Colonic mucosa (tissue), 4 donors: ENCODE measurements around the gene MYO7B. TPM values are rescaled to one million over a fixed set of nuclear protein-coding genes. Genes with fewer than 3 reads are reported as not detected.

Experiments used
- DNase-seq: peaks from one replicate; pipeline ENCODE4 v3.0.0-alpha.2; 2020
- H3K27ac ChIP-seq: fragments of 200-600 bp; one replicate; pipeline ENCODE4 v1.8.0; 2021
- H3K27me3 ChIP-seq: fragments of 200-600 bp; one replicate; pipeline ENCODE4 v1.8.0; 2021
- H3K36me3 ChIP-seq: fragments of 200-600 bp; one replicate; pipeline ENCODE4 v1.8.0; 2021
- H3K4me1 ChIP-seq: fragments of 200-600 bp; one replicate; pipeline ENCODE4 v1.8.0; 2021; ENCODE audit warnings: mild to moderate bottlenecking
- H3K4me3 ChIP-seq: fragments of 200-600 bp; one replicate; pipeline ENCODE4 v1.8.0; 2021
- H3K9ac ChIP-seq, 2 donors: one replicate each; pipeline ENCODE4 v1.7.0; 2013; ENCODE audit warnings: control low read depth in 2 of 2, low read depth in 2 of 2, low read length in 2 of 2
- H3K9me3 ChIP-seq: fragments of 200-600 bp; one replicate; pipeline ENCODE4 v1.8.0; 2021
- intact Hi-C: fragments of 100-400 bp; cut with DNase I; formaldehyde crosslinking; loops from one replicate; pipeline ENCODE4 v1.14.1; 2022
- total RNA-seq, 2 donors: library from RNA; stranded (reverse); fragmentation: NEBNext Ultra II Directional in 1 of 2; extraction: Animal tissue kit (Norgen Biotek cat#: 25700) in 1 of 2; gene quantifications; one replicate each; pipeline ENCODE4 v1.2.1, GENCODE V29; 2021
- TF ChIP-seq, protein P1 (sequence below): fragments of 200-600 bp; IDR thresholded peaks from one replicate; pipeline ENCODE4 v1.8.0; 2022; ENCODE audit warnings: antibody characterized with exemption, mild to moderate bottlenecking
- donor health status: healthy.
- donor health status: DM: no; HTN: no; CAD: no.
- donor health status: DM: no; HTN: no; CAD: no.

The MYO7B gene
- total RNA-seq, 2 donors from 2014 or later: 159 to 218 TPM

DNA sequence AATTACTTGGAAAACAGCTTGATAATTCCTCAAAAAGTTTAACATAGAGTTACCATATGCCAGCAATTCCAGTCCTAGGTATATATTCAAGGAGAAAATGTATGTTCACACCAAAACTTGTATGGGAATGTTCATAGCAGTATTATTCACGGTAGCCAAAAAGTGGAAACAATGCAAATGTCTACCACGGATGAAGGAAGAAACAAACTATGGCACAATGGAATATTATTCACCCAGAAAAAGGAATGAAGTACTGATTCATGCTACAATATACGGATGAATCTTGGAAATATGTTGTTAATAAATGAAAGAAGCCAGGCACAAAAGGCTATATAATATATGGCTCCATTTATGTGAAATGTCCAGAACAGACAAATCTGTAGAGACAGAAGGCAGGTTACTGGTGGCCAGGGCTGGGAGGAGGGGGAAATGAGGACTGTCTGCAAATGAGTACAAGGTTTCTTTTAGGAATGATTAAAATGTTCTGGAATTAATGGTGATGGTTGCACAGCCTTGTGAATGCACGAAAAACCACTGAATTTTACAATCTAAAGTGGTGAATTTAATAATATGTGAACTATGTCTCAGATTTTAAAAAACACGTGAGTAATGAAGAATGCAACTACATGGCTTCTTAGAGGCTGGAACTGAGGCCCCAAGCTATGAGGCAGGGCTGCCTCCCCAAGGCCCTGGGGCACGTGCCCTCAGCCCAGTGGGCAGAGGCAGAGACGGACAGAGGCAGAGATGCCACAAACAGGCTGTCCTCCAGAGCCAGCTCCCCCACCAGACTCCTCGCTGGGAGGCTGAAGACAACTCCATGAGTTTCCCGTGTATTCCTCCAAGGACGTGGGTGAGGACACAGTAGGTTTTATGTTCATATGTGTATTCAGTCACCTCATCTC lies 134.8 kb downstream of the MYO7B start:
- H3K4me3 ChIP-seq: no peak overlapping the region
- H3K27ac ChIP-seq: no peak overlapping the region
- H3K9ac ChIP-seq: no peak overlapping the region
- TF ChIP-seq, protein P1, sequence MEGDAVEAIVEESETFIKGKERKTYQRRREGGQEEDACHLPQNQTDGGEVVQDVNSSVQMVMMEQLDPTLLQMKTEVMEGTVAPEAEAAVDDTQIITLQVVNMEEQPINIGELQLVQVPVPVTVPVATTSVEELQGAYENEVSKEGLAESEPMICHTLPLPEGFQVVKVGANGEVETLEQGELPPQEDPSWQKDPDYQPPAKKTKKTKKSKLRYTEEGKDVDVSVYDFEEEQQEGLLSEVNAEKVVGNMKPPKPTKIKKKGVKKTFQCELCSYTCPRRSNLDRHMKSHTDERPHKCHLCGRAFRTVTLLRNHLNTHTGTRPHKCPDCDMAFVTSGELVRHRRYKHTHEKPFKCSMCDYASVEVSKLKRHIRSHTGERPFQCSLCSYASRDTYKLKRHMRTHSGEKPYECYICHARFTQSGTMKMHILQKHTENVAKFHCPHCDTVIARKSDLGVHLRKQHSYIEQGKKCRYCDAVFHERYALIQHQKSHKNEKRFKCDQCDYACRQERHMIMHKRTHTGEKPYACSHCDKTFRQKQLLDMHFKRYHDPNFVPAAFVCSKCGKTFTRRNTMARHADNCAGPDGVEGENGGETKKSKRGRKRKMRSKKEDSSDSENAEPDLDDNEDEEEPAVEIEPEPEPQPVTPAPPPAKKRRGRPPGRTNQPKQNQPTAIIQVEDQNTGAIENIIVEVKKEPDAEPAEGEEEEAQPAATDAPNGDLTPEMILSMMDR: no peak
- intact Hi-C loops: no loop called here
- H3K27me3 ChIP-seq: peaks cover 16% of the 10 kb centered on the region
- no peak for DNase-seq
- no peaks in the 10 kb centered on the region for H3K9me3 ChIP-seq
- no peaks in the 10 kb centered on the region for H3K36me3 ChIP-seq
- no peaks in the 10 kb centered on the region for H3K4me1 ChIP-seq

DNA sequence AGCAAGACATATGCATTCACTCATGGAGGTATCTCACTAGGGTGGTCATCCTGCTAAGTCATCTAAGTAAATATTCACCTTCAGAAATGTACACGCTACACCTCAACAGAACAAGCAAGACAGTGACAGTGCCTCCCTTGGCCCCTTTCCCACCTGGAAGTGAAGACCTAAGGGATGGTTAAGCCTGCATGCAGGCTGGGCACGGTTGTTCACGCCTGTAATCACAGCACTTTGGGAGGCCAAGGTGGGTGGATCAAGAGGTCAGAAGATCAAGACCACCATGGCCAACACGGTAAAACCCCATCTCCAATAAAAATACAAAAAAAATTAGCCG lies 135.4 kb downstream of the MYO7B start:
- H3K36me3 ChIP-seq: no peaks in the 10 kb centered on the region
- intact Hi-C loops: no loop called here
- H3K27me3 ChIP-seq: peaks cover 22% of the 10 kb centered on the region
- H3K4me3 ChIP-seq: no peak overlapping the region
- no peaks in the 10 kb centered on the region for H3K9me3 ChIP-seq
- H3K4me1 ChIP-seq: no peaks in the 10 kb centered on the region
- H3K27ac ChIP-seq: no peak overlapping the region
- no peak for DNase-seq
- TF ChIP-seq, protein P1: no peak
- no peak overlapping the region for H3K9ac ChIP-seq

DNA sequence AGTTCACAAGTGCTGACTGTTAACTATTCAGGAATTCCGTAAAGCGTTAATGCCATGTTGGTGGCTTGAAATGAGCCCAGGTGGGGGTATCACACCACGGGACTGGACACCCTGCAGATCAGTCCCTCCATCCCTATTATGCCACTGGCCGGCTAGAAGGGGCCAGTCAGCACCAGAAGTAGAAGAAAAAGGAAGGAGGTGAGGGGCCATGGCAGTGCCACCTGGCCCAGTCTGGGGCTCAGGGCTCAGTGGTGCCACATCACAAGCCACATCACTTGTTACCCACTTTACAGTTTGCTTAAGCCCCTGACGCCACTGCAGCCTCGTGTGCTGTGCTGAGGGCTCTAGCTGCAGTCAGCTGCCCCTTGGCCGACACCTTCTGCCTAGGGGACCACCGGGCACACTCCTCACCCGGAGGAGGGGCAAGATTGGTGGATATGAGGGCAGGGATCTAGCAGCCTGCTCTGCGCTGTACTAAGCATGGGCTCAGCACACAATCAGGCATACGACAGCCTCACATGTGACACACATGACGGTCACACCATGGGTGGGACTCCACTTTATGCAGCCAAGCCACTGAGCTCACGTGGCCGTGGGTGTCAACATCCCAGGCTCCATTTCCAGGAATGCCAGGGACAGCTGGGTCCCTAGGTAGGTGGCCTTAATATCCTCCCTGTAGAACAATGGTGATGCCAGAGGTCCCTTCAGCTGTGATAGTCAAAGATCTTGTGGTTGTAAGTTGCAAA lies 136.2 kb downstream of the MYO7B start:
- Histone ChIP-seq H3K4me1 (no peaks in the 10 kb centered on the region), H3K9ac (peak overlapping the region in 1 of 2 donors; percentile 24), H3K27me3 (peaks cover 29% of the 10 kb centered on the region), H3K9me3 (no peaks in the 10 kb centered on the region), H3K4me3 (no peak overlapping the region), H3K36me3 (no peaks in the 10 kb centered on the region), H3K27ac (no peak overlapping the region)
- intact Hi-C loops: no loop called here
- no peak for DNase-seq
- TF ChIP-seq, protein P1: no peak

DNA sequence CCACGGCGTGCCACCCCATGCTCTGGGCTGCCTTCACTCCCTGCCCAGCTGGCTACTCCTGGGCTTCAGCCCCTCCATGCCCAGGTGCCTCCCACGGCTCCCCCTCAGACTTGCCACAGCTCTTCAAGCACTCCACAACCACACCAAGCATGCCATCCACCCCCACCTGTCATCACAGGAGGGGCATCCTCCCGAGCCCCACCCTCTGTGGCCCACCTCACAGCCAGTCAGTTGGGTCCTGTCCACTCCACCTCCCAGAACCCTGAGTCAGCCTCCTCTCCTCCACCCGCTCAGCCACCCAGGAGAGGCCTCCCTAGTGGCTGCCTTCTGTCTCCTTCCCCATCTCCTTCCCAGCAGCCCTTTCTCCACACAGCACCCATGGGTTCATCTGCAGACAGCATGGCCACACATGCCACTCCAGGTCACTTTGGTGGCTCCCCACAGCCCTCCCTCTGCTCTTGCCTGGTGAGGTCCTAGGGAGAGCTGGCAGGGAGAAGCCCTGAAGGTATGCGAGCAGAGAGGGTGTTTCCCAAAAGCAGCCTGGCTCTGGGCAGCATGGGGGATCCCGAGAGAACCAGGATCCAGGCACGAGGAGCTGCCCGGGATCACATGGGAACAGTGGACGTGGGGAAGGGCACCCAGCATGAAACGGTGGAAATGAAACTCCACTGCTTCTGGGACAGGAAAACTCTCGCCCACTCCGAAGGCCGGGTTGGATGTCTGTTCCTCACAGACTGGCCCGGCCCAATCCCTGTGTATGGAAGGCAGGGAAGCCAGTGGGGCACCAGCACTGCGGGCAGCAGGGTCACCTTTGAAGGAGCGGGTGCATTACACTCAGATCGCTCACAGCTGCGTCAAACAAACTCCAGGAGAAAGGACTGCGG lies 137.1 kb downstream of the MYO7B start:
- no peak for DNase-seq
- H3K9ac ChIP-seq: peak overlapping the region; percentile 24 to 58
- no peak overlapping the region for H3K27ac ChIP-seq
- H3K27me3 ChIP-seq: peaks cover 30% of the 10 kb centered on the region
- H3K9me3 ChIP-seq: no peaks in the 10 kb centered on the region
- peak overlapping the region; percentile 54 for H3K4me3 ChIP-seq
- no peaks in the 10 kb centered on the region for H3K4me1 ChIP-seq
- TF ChIP-seq, protein P1: no peak
- H3K36me3 ChIP-seq: no peaks in the 10 kb centered on the region
- intact Hi-C loops: no loop called here
